ENCODE results near the gene CAPRIN1.
A peak's percentile ranks its signal among the peaks of the same experiment; 100 is the strongest.
"Not testable (repeated sequence)": the region's sequence is repeated elsewhere in the genome, so short reads cannot be mapped to it uniquely, and the experiment has no call there.

The CAPRIN1 gene

DNA sequence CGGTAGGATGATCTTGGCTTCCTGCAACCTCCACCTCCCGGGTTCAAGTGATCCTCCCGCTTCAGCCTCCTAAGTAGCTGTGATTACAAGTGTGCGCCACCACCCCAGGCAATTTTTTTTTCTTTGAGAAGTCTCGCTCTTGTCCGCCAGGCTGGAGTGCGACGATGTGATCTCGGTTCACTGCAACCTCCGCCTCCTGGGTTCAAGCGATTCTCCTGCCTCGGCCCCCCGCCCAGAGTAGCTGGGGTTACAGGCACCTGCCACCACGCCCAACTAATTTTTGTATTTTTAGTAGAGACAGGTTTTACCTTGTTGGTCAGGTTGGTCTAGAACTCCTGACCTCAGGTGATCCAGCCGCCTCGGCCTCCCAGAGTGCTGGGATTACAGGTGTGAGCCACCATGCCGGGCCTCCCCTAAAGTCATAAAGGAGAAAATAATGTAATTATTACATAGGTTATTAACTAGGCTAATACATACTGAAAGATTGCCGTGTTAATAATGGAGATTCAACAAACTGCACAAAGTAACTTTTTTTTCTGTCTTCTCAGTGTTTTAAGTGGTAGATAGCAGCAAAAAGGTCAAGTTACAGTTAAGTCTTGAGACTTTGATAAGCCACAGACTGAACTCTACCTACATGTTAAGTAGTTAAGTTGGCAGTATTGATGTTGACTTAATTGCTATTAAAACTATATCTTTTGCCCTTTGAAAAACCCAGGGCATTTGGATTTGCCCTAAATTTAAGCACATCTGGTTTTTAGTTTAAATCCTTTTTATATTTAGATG lies 3.9 kb downstream of the CAPRIN1 start:
- DNase-seq (ENCODE audit: extremely low read depth, low read depth) = no peak
- peak overlapping the region; percentile 95 for H3K4me3 ChIP-seq (replicated peaks; ENCODE audit: low read depth, low read length)
- TF ChIP-seq, protein P1, sequence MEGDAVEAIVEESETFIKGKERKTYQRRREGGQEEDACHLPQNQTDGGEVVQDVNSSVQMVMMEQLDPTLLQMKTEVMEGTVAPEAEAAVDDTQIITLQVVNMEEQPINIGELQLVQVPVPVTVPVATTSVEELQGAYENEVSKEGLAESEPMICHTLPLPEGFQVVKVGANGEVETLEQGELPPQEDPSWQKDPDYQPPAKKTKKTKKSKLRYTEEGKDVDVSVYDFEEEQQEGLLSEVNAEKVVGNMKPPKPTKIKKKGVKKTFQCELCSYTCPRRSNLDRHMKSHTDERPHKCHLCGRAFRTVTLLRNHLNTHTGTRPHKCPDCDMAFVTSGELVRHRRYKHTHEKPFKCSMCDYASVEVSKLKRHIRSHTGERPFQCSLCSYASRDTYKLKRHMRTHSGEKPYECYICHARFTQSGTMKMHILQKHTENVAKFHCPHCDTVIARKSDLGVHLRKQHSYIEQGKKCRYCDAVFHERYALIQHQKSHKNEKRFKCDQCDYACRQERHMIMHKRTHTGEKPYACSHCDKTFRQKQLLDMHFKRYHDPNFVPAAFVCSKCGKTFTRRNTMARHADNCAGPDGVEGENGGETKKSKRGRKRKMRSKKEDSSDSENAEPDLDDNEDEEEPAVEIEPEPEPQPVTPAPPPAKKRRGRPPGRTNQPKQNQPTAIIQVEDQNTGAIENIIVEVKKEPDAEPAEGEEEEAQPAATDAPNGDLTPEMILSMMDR (IDR thresholded peaks at IDR 0.05; ENCODE audit: low read depth, low read length, missing control alignments) = no peak

GRCh38 chr11:34056672-34057071 lies 5.1 kb downstream of the CAPRIN1 start:
- no peak for DNase-seq (ENCODE audit: extremely low read depth, low read depth)
- TF ChIP-seq, protein P1 (IDR thresholded peaks at IDR 0.05; ENCODE audit: low read depth, low read length, missing control alignments) = no peak
- no peak overlapping the region for H3K4me3 ChIP-seq (replicated peaks; ENCODE audit: low read depth, low read length)

DNA sequence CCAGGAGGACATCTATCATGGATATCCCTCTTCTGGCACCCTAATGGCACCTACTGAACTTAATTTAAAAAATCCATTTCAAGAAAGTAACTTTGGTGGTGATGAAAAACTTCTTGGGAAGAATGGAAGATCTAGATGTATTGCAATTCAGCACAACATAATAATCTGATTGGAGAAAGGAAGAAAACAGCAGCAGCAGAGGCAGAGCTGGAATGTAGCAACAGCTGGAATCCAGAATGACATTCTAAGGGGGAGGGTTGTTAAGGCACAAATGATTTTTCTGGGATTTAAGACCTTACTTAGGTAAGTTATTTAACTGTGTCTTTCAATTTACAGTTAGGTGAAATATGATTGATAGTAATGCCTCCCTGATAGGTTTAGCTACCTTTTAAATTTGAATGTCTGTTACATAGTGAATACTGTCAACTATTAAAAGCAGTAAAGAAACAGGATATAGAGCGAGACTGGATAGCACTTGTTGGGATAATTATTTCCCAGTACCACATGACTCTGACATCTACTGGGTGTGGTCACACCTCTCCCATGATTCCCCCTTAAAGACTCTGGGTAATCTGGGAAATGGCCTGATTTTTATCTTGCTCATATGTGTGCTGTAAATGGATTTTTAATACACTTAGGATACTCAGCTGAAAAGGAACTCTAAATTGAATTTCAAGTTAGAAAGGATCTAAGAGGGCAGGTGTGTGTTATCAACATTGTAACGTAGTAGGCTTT lies 11.7 kb downstream of the CAPRIN1 start:
- DNase-seq (ENCODE audit: extremely low read depth, low read depth) = no peak
- no peak overlapping the region for H3K4me3 ChIP-seq (replicated peaks; ENCODE audit: low read depth, low read length)
- TF ChIP-seq, protein P1 (IDR thresholded peaks at IDR 0.05; ENCODE audit: low read depth, low read length, missing control alignments) = no peak

DNA sequence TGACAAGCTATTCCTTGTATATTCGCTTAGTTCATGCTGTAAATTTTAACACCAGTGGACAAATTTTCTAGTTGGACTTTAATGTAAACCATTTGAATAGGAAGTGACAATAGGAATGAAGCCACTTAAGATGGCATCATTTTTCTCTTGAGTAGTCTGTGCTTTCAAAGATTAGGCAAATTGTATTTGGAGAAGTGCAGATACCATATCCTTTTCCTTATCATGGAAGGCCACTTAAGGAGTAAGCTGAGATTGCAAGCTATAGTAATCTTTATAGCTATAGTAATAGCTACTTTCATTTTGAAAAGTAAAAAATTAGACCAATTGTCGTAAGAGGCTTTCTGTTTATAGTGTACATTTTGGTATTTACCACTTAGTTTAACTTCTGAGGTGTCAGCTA lies 12.8 kb downstream of the CAPRIN1 start:
- TF ChIP-seq, protein P1 (IDR thresholded peaks at IDR 0.05; ENCODE audit: low read depth, low read length, missing control alignments) = no peak
- H3K4me3 ChIP-seq (replicated peaks; ENCODE audit: low read depth, low read length) = no peak overlapping the region
- DNase-seq (ENCODE audit: extremely low read depth, low read depth) = no peak

DNA sequence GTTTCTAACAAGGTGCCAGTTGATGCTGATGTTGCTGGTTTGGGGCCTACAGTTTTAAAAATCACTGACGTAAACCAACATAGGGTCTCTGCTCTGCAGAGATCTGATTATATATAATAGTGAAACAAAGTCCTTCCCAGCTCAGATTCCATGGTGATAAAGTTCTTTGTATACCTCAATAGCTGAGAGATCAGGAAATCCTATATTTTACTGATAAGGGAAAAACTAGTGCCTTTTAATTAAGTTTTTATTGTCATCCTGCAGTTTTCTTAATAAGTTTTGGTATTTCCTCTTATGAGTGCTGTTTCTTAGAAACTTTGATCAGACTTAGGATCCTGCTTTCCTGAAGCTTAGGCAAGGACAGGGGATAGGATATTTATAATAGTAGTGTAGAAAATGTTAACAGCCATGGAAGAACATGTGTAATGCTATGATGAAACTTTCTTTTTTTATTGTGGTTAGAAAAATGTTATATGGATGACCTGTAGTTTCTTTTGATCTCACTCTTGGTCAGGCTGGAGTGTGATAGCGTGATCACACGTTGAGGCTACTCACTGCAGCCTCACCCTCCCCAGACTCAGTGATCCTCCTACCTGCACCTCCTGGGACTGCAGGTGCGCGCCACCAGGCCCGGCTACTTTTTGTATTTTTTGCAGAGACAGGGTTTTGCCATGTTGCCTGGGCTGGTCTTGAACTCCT lies 14.1 kb downstream of the CAPRIN1 start:
- DNase-seq (ENCODE audit: extremely low read depth, low read depth) = no peak
- TF ChIP-seq, protein P1 (IDR thresholded peaks at IDR 0.05; ENCODE audit: low read depth, low read length, missing control alignments) = no peak
- no peak overlapping the region for H3K4me3 ChIP-seq (replicated peaks; ENCODE audit: low read depth, low read length)

- not testable (repeated sequence) for DNase-seq (ENCODE audit: extremely low read depth, low read depth); H3K4me3 ChIP-seq (replicated peaks; ENCODE audit: low read depth, low read length)
Observed at GRCh38 chr11:34066766-34067165, 15.2 kb downstream of the CAPRIN1 start.

Measured in HFF-Myc (cell line).